Measurements from ENCODE around the gene FERMT1. TPM values are rescaled to one million over a fixed set of nuclear protein-coding genes. Genes with fewer than 3 reads are reported as not detected.

FERMT1 gene
- total RNA-seq, 1 donor from 2014 or later = 1.1 TPM

Other genes starting within 250 kb of the FERMT1 start
- 11.5 TPM for gene CHGB, start 211.5 kb downstream of the FERMT1 start, total RNA-seq
- 7.1 TPM for gene TRMT6, start 172.5 kb downstream of the FERMT1 start, total RNA-seq
- 6.7 TPM for gene MCM8, start 172.4 kb downstream of the FERMT1 start, total RNA-seq
- gene CRLS1, start 116.9 kb downstream of the FERMT1 start, total RNA-seq = 111 TPM
- gene LRRN4, start 69.0 kb downstream of the FERMT1 start, total RNA-seq = 0.99 TPM

All from left ventricle myocardium superior (tissue), 1 donor.